ENCODE measurements around the gene VSIG10L2.

VSIG10L2 gene

GRCh38 chr11:125998267-125998666 lies 52.4 kb downstream of the VSIG10L2 start:
- no peak overlapping the region for H3K4me3 ChIP-seq (ENCODE audit: severe bottlenecking)
- no peak for ATAC-seq (ENCODE audit: low read depth)
- H3K27me3 ChIP-seq (ENCODE audit: insufficient read depth, poor library complexity, severe bottlenecking), result no peaks in the 10 kb centered on the region
- TF ChIP-seq CTCF (IDR thresholded peaks at IDR 0.05; ENCODE audit: poor library complexity, severe bottlenecking), result no peak
- no peaks in the 10 kb centered on the region for H3K9me3 ChIP-seq (ENCODE audit: severe bottlenecking)
- H3K4me1 ChIP-seq (ENCODE audit: insufficient read depth, poor library complexity, severe bottlenecking), result no peaks in the 10 kb centered on the region
- peaks cover 4% of the 10 kb centered on the region; the same call in 1 of the 2 replicates for H3K36me3 ChIP-seq (ENCODE audit: low read depth)
- no peak overlapping the region for H3K27ac ChIP-seq (ENCODE audit: poor library complexity, severe bottlenecking)
- DNase-seq (ENCODE audit: low spot score), result no peak

- ATAC-seq (ENCODE audit: low read depth) (no peak), DNase-seq (ENCODE audit: low spot score) (no peak)
- Histone ChIP-seq H3K27ac (ENCODE audit: poor library complexity, severe bottlenecking) (no peak overlapping the region), H3K9me3 (ENCODE audit: severe bottlenecking) (no peaks in the 10 kb centered on the region), H3K36me3 (ENCODE audit: low read depth) (peaks cover 4% of the 10 kb centered on the region; the same call in 1 of the 2 replicates), H3K4me3 (ENCODE audit: severe bottlenecking) (no peak overlapping the region), H3K27me3 (ENCODE audit: insufficient read depth, poor library complexity, severe bottlenecking) (no peaks in the 10 kb centered on the region), H3K4me1 (ENCODE audit: insufficient read depth, poor library complexity, severe bottlenecking) (no peaks in the 10 kb centered on the region)
- no peak for TF ChIP-seq CTCF (IDR thresholded peaks at IDR 0.05; ENCODE audit: poor library complexity, severe bottlenecking)
Measured at GRCh38 chr11:125999234-125999880, 53.5 kb downstream of the VSIG10L2 start.

GRCh38 chr11:126002181-126002580 lies 56.3 kb downstream of the VSIG10L2 start:
- Histone ChIP-seq H3K4me3 (ENCODE audit: severe bottlenecking) (no peak overlapping the region), H3K36me3 (ENCODE audit: low read depth) (peaks cover 4% of the 10 kb centered on the region; the same call in 1 of the 2 replicates), H3K27ac (ENCODE audit: poor library complexity, severe bottlenecking) (no peak overlapping the region), H3K27me3 (ENCODE audit: insufficient read depth, poor library complexity, severe bottlenecking) (no peaks in the 10 kb centered on the region), H3K9me3 (ENCODE audit: severe bottlenecking) (no peaks in the 10 kb centered on the region), H3K4me1 (ENCODE audit: insufficient read depth, poor library complexity, severe bottlenecking) (peaks cover 2% of the 10 kb centered on the region)
- no peak for ATAC-seq (ENCODE audit: low read depth)
- no peak for DNase-seq (ENCODE audit: low spot score)
- no peak for TF ChIP-seq CTCF (IDR thresholded peaks at IDR 0.05; ENCODE audit: poor library complexity, severe bottlenecking)
